ENCODE data around the gene EFR3B. TPM values are rescaled to one million over a fixed set of nuclear protein-coding genes. Genes with fewer than 3 reads are reported as not detected.

EFR3B gene
- polyA plus RNA-seq, 3 donors = not detected

DNA sequence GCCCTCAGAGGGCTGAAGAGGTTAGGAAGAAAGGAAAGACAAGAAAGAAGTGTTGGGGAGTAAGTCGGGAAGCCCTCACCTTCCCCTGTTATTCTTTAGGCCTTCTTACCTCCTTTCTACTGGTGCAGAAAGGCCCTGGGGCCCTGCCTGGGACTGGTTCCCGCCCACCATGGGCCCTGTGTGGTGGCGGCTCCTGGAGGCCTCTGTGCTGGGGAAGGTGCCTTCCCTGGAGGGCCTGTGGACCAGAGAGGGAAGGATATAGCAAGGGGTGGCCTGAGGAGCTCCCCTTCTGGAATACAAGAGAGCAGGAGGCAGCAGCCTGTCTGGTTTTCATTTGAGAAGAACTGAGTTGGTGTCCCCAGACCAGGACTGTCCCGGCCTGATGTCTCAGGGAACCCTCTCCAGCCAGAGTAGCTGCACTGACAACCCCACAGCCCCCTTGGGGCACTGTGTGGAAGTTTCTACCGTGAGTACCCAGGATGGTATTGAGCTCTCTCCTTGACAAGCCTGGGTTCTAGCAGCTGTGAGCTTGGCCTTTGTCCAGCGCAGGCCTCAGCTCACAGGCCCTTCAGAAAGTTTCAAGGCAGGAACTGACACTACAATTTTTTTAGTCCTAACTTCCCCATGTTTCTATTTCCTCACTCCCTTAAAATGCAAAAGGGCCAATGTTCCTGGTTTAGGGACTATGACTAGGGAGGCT lies 47.1 kb downstream of the EFR3B start:
- H4K20me1 ChIP-seq (ENCODE audit: insufficient read depth, low read length) = no peaks in the 10 kb centered on the region
- peak overlapping the region; percentile 51 for H2AFZ ChIP-seq (ENCODE audit: insufficient read depth, low read depth, low read length, poor library complexity, severe bottlenecking)
- Mint-ChIP-seq H3K9me3 (peaks cover 0 to 2% (median 0%) of the 10 kb centered on the region in 7 donors), H3K4me3 (no peak overlapping the region), H3K27ac (peak overlapping the region in 1 of 7 donors; percentile 54), H3K4me1 (peaks cover 8% of the 10 kb centered on the region), H3K36me3 (no peaks in the 10 kb centered on the region), H3K27me3 (ENCODE audit: low read depth in 3 of 3) (peaks cover 0 to 2% (median 1%) of the 10 kb centered on the region in 3 donors)
- H3K4me1 ChIP-seq (ENCODE audit: control insufficient read depth in 1 of 2, insufficient read depth in 2 of 2, low read length in 2 of 2) = peaks cover 6 to 7% of the 10 kb centered on the region in 2 donors
- TF ChIP-seq, protein P1, sequence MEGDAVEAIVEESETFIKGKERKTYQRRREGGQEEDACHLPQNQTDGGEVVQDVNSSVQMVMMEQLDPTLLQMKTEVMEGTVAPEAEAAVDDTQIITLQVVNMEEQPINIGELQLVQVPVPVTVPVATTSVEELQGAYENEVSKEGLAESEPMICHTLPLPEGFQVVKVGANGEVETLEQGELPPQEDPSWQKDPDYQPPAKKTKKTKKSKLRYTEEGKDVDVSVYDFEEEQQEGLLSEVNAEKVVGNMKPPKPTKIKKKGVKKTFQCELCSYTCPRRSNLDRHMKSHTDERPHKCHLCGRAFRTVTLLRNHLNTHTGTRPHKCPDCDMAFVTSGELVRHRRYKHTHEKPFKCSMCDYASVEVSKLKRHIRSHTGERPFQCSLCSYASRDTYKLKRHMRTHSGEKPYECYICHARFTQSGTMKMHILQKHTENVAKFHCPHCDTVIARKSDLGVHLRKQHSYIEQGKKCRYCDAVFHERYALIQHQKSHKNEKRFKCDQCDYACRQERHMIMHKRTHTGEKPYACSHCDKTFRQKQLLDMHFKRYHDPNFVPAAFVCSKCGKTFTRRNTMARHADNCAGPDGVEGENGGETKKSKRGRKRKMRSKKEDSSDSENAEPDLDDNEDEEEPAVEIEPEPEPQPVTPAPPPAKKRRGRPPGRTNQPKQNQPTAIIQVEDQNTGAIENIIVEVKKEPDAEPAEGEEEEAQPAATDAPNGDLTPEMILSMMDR (IDR thresholded peaks at IDR 0.05) = no peak
- no peak overlapping the region for H3K9ac ChIP-seq (ENCODE audit: insufficient read depth, low read length, poor library complexity, severe bottlenecking)
- no peaks in the 10 kb centered on the region for H3K9me3 ChIP-seq (replicated peaks in 1 of 2; ENCODE audit: control insufficient read depth in 1 of 2, insufficient read depth in 1 of 2, low read length in 2 of 2)
- no peaks in the 10 kb centered on the region for H3K27me3 ChIP-seq (ENCODE audit: control insufficient read depth in 2 of 2, insufficient read depth in 2 of 2, low read length in 2 of 2)
- H3K36me3 ChIP-seq (replicated peaks in 1 of 2; ENCODE audit: control insufficient read depth in 1 of 2, insufficient read depth in 2 of 2, low read length in 2 of 2) = no peaks in the 10 kb centered on the region
- WGBS (ENCODE audit: insufficient coverage) = 58% methylated on average over 3 of the region's 6 CpGs
- H3K4me2 ChIP-seq (replicated peaks; ENCODE audit: extremely low read depth, low read length, poor library complexity, severe bottlenecking) = no peak overlapping the region
- intact Hi-C loops (cut with micrococcal nuclease) = no loop called here
- H3K4me3 ChIP-seq (replicated peaks in 1 of 3; ENCODE audit: low read depth in 2 of 3, low read length in 3 of 3) = no peak overlapping the region
- no peaks in the 10 kb centered on the region for H3K79me2 ChIP-seq (ENCODE audit: insufficient read depth, low read length)
- H3K27ac ChIP-seq (ENCODE audit: low read depth in 1 of 2, low read length in 2 of 2) = peak overlapping the region in 1 of 2 donors; percentile 43
- DNase-seq = no peak

DNA sequence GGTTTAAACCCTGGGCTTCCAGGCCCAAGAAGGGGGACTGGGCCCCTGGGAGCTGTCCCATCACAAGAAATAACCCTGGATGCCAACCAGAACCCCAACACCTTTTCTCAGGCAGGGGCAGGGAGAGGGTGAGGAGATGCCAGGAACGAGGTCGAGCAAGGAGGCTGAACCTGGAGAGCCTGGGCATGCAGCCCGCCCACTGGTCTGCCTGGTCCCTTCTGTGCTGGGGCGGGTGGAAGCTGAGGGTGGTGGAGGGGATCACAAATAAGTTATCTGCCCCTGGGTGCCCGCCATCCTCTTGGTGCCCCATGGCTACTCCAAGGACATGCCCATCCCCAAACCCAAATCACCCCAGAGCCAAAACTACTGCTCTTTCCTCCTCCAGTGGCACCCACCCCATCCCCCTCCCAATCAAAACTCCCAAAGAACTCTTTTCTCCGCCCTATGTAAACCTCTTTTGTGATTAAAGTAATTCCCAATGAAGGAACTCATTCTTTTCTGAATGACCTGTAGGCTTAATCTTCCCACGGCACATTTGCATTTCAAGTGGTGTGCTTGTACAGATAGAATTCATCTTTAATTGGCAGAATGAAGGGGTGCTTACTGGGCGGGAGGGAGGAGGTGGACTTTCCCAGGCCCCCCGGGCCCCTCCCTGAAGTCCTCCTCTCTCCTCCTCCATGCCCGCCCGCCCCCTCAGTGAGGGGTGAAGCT lies 47.9 kb downstream of the EFR3B start:
- H3K9me3 Mint-ChIP-seq = peaks cover 0 to 2% (median 0%) of the 10 kb centered on the region in 7 donors
- H3K27ac Mint-ChIP-seq = peak overlapping the region in 2 of 7 donors; percentile 10 to 18
- DNase-seq = no peak
- no peak overlapping the region for H3K9ac ChIP-seq (ENCODE audit: insufficient read depth, low read length, poor library complexity, severe bottlenecking)
- no peaks in the 10 kb centered on the region for H4K20me1 ChIP-seq (ENCODE audit: insufficient read depth, low read length)
- intact Hi-C loops (cut with micrococcal nuclease) = no loop called here
- no peak overlapping the region for H3K4me3 ChIP-seq (replicated peaks in 1 of 3; ENCODE audit: low read depth in 2 of 3, low read length in 3 of 3)
- no CpG with 5 or more reads among the region's 11 CpGs for WGBS (ENCODE audit: insufficient coverage)
- peaks cover 8% of the 10 kb centered on the region for H3K4me1 Mint-ChIP-seq
- H3K4me3 Mint-ChIP-seq = no peak overlapping the region
- H2AFZ ChIP-seq (ENCODE audit: insufficient read depth, low read depth, low read length, poor library complexity, severe bottlenecking) = no peak overlapping the region
- H3K27ac ChIP-seq (ENCODE audit: low read depth in 1 of 2, low read length in 2 of 2) = peak overlapping the region in 1 of 2 donors; percentile 43
- H3K4me1 ChIP-seq (ENCODE audit: control insufficient read depth in 1 of 2, insufficient read depth in 2 of 2, low read length in 2 of 2) = peaks cover 6 to 7% of the 10 kb centered on the region in 2 donors
- peaks cover 0 to 2% (median 0%) of the 10 kb centered on the region in 3 donors for H3K27me3 Mint-ChIP-seq (ENCODE audit: low read depth in 3 of 3)
- no peak overlapping the region for H3K4me2 ChIP-seq (replicated peaks; ENCODE audit: extremely low read depth, low read length, poor library complexity, severe bottlenecking)
- H3K27me3 ChIP-seq (ENCODE audit: control insufficient read depth in 2 of 2, insufficient read depth in 2 of 2, low read length in 2 of 2) = no peaks in the 10 kb centered on the region
- TF ChIP-seq, protein P1 (IDR thresholded peaks at IDR 0.05) = no peak
- no peaks in the 10 kb centered on the region for H3K36me3 Mint-ChIP-seq
- H3K36me3 ChIP-seq (replicated peaks in 1 of 2; ENCODE audit: control insufficient read depth in 1 of 2, insufficient read depth in 2 of 2, low read length in 2 of 2) = no peaks in the 10 kb centered on the region
- no peaks in the 10 kb centered on the region for H3K79me2 ChIP-seq (ENCODE audit: insufficient read depth, low read length)
- no peaks in the 10 kb centered on the region for H3K9me3 ChIP-seq (replicated peaks in 1 of 2; ENCODE audit: control insufficient read depth in 1 of 2, insufficient read depth in 1 of 2, low read length in 2 of 2)
